ENCODE measurements around the gene SERTAD2.

The SERTAD2 gene

GRCh38 chr2:64672708-64673107 is 19.0 kb upstream of the SERTAD2 start:
- DNase-seq (ENCODE audit: low spot score): no peak

DNA sequence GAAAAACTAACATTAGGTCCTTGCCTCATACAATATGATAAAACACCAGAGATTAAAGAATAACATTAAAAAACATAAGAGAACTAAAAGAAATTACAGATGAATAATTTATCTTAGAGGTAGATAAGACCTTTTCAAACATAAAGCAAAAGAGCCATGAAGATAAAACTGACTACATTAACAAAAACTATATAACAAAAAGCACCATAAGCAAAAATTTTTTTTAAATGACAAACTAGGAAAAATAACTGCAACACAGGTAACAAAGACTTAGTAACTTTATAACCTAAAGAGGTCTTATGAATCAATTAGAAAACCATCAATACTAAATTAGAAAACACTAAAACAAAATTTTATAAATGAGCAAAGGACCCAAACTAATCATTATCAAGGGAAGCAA is 16.3 kb upstream of the SERTAD2 start:
- DNase-seq (ENCODE audit: low spot score): no peak

GRCh38 chr2:64669288-64669687 is 15.6 kb upstream of the SERTAD2 start:
- DNase-seq (ENCODE audit: low spot score): no peak

DNA sequence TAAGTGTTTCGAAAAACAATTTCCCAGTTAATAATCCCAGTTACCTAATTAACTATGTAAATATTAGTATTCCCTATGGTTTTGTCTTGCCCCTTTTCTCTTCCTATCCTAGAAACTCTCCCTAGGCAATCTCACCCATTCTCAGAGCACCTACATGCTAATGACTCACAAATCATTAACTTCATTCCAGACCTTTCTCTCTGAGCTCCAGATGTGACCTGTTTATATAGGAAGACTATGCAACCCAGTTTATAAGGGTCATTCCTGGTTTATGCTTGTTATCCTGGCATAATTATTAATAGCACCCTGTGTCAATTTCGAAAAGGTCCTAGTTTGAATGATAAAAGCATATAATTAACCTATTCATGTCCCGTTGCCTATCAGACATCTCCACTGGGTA is 14.8 kb upstream of the SERTAD2 start:
- no peak for DNase-seq (ENCODE audit: low spot score)

- DNase-seq (ENCODE audit: low spot score): no peak
Measured at GRCh38 chr2:64667535-64667934, 13.8 kb upstream of the SERTAD2 start.

DNA sequence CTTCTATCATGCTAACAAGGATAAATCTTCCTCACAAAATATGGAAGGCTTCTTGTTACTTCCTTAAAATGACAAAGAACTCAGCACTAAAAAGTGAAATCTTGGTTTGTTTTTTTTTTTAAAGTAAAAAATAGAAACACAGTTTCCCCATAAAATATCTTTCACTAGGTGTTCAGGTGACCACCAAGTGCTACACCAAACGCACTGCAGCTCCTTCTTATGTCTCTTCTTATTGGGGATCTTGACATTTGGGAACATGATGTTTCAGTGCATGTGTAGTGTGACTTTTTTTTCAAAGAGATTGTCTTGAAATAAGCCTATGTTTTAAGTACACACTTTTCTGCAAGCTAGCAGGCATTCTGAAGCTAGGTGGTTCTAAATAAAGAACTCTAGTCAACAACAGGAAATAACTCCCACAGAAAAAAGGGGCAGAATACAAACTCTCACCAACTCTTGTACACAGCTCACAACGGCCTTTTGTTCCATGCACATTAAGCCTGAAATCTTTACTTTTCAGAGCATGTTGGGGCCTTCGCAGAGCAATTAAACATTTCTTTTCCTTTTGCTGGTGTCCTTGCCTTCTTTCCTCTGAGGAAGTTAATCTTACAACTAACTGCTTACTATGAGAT is 13.2 kb upstream of the SERTAD2 start:
- no peak for DNase-seq (ENCODE audit: low spot score)

GRCh38 chr2:64665709-64666108 is 12.0 kb upstream of the SERTAD2 start:
- DNase-seq (ENCODE audit: low spot score): no peak

DNA sequence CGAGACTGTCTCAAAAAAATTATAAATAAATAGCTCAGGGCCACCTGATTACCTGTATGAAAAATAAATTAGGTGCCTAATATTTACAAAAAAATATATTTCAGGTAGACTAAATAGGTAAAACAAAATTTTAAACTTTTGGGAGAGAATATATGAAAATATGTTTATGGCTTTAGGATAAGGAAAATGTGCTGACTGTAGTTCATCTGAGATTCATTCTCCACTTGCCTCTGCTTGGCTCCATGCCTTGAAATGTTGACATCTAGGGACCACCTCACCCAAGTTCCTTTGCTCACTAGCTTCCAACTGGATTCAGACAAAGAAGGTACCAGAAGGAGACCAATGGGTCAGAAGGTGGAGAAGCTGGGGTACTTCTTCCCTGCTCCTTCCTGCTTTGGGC is 9.7 kb upstream of the SERTAD2 start:
- DNase-seq (ENCODE audit: low spot score): no peak

DNA sequence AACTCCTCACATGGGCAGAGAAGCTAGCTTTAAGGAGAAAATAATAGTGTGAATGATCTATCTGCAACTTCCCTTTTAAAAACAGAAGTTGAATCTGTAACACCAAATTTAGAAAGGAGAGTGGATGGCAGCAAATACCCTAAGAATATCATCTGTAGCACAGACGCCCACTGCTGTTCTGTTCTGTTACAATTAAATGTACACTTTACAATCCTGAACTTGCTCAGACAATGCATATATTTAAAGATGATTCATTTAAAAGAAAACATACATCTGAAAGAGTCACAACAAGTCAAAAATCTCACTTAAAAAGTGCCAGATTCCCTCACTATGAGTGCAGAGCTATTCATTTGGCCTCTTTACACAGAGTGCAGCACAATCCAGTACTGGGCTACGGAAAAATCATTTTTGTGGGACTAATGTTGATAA is 8.0 kb upstream of the SERTAD2 start:
- no peak for DNase-seq (ENCODE audit: low spot score)

- DNase-seq (ENCODE audit: low spot score): no peak
Measured at GRCh38 chr2:64659252-64659651, 5.5 kb upstream of the SERTAD2 start.

DNA sequence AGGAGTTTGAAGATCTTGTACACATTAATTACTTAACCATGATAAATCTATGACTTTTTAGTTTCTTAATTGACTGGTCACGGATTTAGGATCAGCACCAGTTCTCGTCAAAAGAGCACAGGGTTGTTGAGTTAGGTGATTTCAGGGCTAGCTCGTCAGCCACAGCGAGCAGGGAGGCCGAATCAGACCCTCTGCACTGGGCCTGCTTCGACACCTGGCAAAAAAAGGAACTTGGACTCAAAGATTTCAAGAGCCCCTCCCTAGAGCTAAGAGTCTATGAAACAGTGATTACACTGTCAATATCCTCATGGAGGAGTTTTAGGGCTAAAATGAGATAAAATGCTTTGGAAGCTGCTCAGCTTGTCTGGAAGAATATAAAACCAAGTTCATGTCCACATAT is 4.6 kb upstream of the SERTAD2 start:
- no peak for DNase-seq (ENCODE audit: low spot score)

- DNase-seq (ENCODE audit: low spot score): no peak
Measured at GRCh38 chr2:64657411-64657810, 3.7 kb upstream of the SERTAD2 start.

- DNase-seq (ENCODE audit: low spot score): no peak
Measured at GRCh38 chr2:64656379-64656778, 2.7 kb upstream of the SERTAD2 start.

- DNase-seq (ENCODE audit: low spot score): no peak
Measured at GRCh38 chr2:64655873-64656272, 2.2 kb upstream of the SERTAD2 start.

- peak; percentile 55 for DNase-seq (ENCODE audit: low spot score)
Measured at GRCh38 chr2:64655018-64655664, 1.4 kb upstream of the SERTAD2 start.

GRCh38 chr2:64654063-64654811 is 524 bp upstream of the SERTAD2 start:
- peak; percentile 80 for DNase-seq (ENCODE audit: low spot score)

DNA sequence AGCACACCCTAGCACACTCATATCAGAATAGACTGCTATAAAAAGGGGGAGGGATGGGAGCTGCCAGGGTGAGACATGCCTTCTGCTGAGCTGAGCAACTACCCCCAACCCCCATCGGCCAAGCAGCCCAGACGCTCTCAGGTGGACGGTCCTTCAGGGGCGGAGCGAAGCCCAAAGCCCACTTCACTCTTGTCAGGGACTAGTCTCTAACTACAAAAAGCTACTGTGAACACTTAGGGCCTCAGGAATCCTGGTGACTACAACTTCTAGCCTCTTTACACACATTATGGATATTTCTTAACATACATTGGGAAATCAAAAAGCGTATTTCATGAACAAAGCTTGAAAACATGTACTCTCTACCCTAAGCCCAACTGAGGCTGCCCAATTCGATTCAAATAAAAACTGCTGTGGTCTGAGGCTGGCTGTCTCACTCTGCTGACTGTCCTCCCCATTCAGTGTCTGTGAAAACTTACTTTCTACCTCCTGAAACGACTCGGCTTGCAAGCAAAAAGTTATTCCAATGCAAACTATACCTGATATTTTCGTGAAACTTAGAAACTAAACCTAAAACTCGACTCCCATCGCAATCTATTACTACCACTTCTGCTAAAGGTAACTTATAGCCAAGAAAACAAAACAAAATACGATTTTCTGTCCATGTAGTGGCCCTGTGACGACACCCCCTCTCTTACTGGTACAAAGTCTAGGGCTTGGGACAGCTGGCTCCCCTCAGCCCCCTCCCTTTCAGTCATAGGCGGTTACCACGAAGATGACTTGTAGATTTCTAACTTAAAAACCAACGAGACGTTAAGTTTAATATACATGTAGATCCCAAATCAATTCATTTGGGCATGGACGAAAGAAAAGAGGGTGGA is 1.2 kb downstream of the SERTAD2 start:
- peak; percentile 63 for DNase-seq (ENCODE audit: low spot score)

GRCh38 chr2:64651590-64651989 is 2.1 kb downstream of the SERTAD2 start:
- DNase-seq (ENCODE audit: low spot score): no peak

GRCh38 chr2:64650722-64651338 is 2.9 kb downstream of the SERTAD2 start:
- peak; percentile 67 for DNase-seq (ENCODE audit: low spot score)

DNA sequence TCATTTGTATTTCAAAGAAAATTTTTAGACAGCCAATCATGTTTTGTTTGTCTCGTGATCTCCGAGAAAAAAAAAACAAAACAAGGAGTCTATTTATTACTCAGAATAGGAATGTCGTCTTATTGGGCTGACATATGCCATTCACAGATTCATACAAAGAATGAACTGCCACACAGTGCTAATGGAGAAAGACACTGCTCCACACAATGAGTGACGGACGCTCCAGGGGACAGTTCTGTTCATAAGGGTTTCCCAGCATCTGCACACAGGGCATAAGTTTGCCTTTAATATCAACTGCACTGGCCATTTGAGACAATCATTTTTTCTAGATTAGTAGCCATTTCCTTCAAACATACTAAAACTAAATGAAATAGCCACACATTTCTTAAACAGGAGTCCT is 3.4 kb downstream of the SERTAD2 start:
- no peak for DNase-seq (ENCODE audit: low spot score)

GRCh38 chr2:64649626-64650025 is 4.1 kb downstream of the SERTAD2 start:
- no peak for DNase-seq (ENCODE audit: low spot score)

- no peak for DNase-seq (ENCODE audit: low spot score)
Measured at GRCh38 chr2:64649013-64649484, 4.7 kb downstream of the SERTAD2 start.

All from HuH-7 (cell line).